Measurements from ENCODE around the gene SYT5.
A peak's percentile ranks its signal among the peaks of the same experiment; 100 is the strongest.
"Not testable (repeated sequence)": the region's sequence is repeated elsewhere in the genome, so short reads cannot be mapped to it uniquely, and the experiment has no call there.

The SYT5 gene

DNA sequence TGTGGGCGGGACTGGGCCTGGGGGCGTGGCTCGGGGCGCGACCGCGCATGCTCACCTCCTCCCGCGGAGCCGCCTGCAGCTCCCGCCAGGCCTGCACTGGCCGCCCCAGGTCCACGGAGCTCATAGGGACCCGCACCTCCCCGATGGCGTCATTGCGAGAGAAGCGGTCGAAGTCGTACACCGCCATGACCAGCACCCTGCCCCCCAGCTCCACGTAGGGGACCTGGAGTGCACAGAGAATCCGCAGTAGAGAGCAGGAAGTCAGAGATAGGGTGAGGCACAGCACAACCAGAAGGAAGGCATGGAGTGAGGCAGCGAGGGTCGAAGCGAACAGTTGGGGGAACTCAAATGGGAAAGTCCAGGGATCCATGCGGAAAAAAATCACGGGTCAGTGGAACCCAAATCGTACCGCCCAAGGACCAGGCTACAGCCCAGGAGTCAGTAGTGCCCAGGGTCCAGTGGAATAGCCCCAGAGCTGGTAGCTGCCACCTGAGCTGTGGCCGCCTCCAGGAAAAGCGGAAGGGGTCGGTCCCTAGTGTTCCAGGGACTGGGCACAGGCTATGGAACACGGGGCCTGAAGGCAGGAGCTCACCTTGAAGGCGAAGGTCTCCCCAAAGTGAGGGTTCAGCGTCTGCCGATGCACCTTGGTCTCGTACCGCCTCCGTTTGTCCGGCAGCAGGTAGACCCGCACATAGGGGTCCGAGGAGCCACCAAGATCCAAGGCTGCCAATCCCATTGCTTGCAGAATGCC, 4.8 kb downstream of the SYT5 start:
- Histone ChIP-seq H3K27ac (no peak overlapping the region), H3K4me1 (peaks cover 0 to 30% (median 23%) of the 10 kb centered on the region in 4 donors), H3K9me3 (no peaks in the 10 kb centered on the region), H3K4me3 (no peak overlapping the region), H3K36me3 (no peaks in the 10 kb centered on the region), H3K27me3 (peaks cover 9 to 93% of the 10 kb centered on the region in 2 donors)
- TF ChIP-seq, protein P1, sequence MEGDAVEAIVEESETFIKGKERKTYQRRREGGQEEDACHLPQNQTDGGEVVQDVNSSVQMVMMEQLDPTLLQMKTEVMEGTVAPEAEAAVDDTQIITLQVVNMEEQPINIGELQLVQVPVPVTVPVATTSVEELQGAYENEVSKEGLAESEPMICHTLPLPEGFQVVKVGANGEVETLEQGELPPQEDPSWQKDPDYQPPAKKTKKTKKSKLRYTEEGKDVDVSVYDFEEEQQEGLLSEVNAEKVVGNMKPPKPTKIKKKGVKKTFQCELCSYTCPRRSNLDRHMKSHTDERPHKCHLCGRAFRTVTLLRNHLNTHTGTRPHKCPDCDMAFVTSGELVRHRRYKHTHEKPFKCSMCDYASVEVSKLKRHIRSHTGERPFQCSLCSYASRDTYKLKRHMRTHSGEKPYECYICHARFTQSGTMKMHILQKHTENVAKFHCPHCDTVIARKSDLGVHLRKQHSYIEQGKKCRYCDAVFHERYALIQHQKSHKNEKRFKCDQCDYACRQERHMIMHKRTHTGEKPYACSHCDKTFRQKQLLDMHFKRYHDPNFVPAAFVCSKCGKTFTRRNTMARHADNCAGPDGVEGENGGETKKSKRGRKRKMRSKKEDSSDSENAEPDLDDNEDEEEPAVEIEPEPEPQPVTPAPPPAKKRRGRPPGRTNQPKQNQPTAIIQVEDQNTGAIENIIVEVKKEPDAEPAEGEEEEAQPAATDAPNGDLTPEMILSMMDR (IDR thresholded peaks at IDR 0.05), result no peak
- intact Hi-C loops (cut with DNase I; ENCODE audit: low total_unique reads), result no loop called here
- no peak for DNase-seq

DNA sequence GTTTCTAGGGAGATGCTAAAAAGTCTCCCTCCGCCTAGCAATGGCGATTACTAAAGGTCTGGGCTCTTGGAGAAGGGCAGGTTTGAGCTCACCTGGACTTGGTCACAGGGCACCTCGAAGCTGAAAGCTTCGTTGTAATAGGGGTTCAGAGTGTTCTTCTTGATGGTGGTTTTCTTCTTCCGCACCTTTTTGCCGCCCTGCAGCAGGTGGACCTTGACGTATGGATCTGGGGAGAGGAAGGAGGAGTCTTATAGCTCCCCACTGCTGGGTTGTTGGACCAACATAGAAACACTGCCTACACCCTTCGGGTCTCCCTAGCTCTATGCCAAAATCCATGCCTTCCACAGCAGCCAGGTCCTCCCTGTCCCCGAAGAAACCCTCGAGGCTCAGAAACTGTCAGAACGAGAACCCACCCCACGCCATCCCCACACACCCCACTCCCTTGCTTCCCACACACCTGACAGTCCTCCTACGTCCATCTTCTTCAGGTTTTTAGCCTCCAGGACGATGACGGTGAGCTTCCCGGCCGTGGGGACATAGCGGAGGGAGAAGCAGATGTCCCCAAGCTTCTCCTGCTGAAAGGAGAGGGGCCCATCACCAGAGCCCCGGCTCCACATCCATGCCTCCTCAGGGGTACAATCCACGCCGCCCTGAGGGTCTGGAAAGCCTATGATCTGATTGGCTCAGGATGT, 5.5 kb downstream of the SYT5 start:
- Histone ChIP-seq H3K27ac (no peak overlapping the region), H3K4me3 (no peak overlapping the region)
- no peak for DNase-seq

DNA sequence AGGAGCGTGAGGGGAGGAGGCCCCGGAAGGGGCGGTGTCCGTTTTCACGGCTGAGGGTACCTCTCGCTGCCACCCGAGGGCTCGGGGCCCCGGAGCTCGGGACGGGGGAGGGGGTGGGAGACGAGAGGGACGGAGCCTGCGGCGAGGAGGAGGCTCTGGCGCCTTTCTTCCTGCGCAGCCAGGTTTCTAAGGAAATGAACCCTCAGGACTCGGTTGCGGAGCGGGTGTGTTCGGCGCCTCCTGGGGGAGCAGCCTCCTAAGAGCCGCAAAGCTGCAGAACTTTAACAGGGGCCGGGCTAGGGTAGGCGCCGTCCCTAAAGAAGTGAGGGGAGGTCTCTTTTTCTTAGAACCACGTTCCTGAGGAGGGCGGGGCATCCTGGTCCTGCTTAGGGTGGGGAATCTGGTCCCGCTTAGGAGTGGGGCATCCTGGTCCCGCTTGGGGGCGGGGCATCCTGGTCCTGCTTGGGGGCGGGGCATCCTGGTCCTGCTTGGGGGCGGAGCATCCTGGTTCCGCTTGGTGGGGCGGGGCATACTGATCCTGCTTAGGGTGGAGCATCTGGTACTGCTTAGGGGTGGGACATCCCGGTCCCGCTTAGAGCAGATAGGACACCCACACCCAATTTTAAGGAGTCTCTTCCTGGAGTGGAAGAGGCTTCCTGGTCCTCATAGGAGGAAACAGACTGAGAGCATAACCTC, 6.2 kb downstream of the SYT5 start:
- H3K4me1 ChIP-seq, result peaks cover 0 to 16% (median 11%) of the 10 kb centered on the region in 4 donors
- H3K36me3 ChIP-seq, result no peaks in the 10 kb centered on the region
- TF ChIP-seq, protein P1 (IDR thresholded peaks at IDR 0.05), result no peak
- no peak overlapping the region for H3K27ac ChIP-seq
- H3K9me3 ChIP-seq, result no peaks in the 10 kb centered on the region
- peak overlapping the region; percentile 13 to 31 for H3K4me3 ChIP-seq
- peak in 1 of 2 donors; percentile 27 for DNase-seq
- peaks cover 3 to 93% of the 10 kb centered on the region in 2 donors for H3K27me3 ChIP-seq
- intact Hi-C loops (cut with DNase I; ENCODE audit: low total_unique reads), result no loop called here

More for the DNA sequence above, 5.5 kb downstream of the SYT5 start:
- Histone ChIP-seq H3K36me3 (no peaks in the 10 kb centered on the region), H3K9me3 (no peaks in the 10 kb centered on the region), H3K27me3 (peaks cover 9 to 93% of the 10 kb centered on the region in 2 donors), H3K4me1 (peaks cover 0 to 24% (median 18%) of the 10 kb centered on the region in 4 donors)
- TF ChIP-seq, protein P1 (IDR thresholded peaks at IDR 0.05), result no peak
- intact Hi-C loops (cut with DNase I; ENCODE audit: low total_unique reads), result no loop called here

DNA sequence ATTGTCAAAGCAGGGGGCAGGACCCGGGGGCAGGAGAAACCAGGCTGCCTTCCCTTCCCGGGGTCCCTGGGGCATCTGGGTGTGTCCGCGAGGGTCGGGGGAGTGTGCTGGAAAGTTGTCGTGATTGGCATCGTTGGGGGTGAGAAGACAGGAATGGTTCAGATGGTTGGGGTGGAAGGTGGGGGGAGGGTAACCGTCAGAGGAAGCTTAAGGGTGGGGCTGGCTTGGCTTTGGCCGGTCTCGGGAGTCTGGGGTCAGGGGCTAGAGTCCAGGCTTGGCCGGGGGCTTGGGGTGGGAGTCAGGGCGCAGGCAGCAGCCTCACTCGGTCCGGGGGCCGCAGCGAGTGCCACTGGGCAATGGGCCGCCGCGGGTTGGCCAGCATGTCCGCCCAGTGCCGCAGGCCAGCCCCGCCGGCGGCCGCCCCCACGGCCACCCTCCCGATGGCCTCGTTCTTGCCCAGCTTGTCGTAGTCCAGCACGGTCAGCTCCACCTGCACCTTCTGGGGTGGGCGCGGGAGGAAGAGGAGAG, 6.8 kb downstream of the SYT5 start:
- Histone ChIP-seq H3K4me3 (peak overlapping the region; percentile 13 to 31), H3K4me1 (peaks cover 0 to 15% (median 9%) of the 10 kb centered on the region in 4 donors), H3K36me3 (no peaks in the 10 kb centered on the region), H3K9me3 (no peaks in the 10 kb centered on the region), H3K27ac (no peak overlapping the region), H3K27me3 (peaks cover 3 to 93% of the 10 kb centered on the region in 2 donors)
- TF ChIP-seq, protein P1 (IDR thresholded peaks at IDR 0.05), result no peak
- no peak for DNase-seq
- intact Hi-C loops (cut with DNase I; ENCODE audit: low total_unique reads), result no loop called here

DNA sequence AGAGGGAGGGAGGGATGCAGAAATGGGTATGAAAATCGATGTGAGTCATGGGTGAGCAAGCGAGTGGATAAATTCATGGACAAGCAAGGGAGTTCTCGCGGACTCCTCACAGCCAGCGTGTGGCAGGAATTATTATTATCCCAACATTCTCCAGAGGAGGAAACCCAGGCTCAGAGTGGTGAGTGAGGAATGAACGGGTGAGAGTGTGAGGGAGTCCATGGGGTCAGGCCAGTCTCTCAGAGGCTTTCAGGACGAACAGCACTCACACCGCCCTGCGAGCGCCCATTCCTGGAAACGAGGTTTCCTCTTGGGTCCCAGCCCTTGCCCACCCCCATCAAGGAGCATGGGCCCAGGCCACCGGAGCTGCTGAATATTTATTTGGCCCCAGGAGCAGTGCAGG, 7.3 kb downstream of the SYT5 start:
- TF ChIP-seq, protein P1 (IDR thresholded peaks at IDR 0.05), result no peak
- H3K4me3 ChIP-seq, result no peak overlapping the region
- intact Hi-C loops (cut with DNase I; ENCODE audit: low total_unique reads), result no loop called here
- H3K27me3 ChIP-seq, result peaks cover 3 to 91% of the 10 kb centered on the region in 2 donors
- H3K27ac ChIP-seq, result no peak overlapping the region
- peaks cover 0 to 15% (median 9%) of the 10 kb centered on the region in 4 donors for H3K4me1 ChIP-seq
- no peak for DNase-seq
- no peaks in the 10 kb centered on the region for H3K36me3 ChIP-seq
- no peaks in the 10 kb centered on the region for H3K9me3 ChIP-seq

DNA sequence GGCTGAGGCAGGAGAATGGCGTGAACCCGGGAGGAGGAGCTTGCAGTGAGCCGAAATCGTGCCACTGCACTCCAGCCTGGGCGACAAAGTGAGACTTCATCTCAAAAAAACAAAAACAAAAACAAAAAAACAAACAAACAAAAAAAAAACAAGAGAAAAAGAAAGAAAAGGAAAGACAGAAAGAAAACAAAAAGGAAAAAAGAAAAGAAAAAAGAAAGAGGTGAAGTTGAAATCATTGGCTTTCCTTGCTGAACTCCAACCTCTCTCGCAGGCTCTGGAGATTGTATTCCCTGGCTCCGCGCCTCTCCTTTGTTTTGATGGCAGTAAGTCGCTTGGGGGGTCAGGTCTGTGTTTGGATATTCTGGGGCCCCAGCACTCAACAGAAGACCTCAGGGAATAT, 7.8 kb downstream of the SYT5 start:
- H3K27me3 ChIP-seq, result peaks cover 3 to 91% of the 10 kb centered on the region in 2 donors
- H3K27ac ChIP-seq; DNase-seq; H3K4me3 ChIP-seq; H3K36me3 ChIP-seq; H3K9me3 ChIP-seq; intact Hi-C loops (cut with DNase I; ENCODE audit: low total_unique reads): not testable (repeated sequence)
- peaks cover 0 to 15% (median 9%) of the 10 kb centered on the region in 4 donors for H3K4me1 ChIP-seq
